HG02623 (cell line): ENCODE data around the gene IGSF9B.
A peak's percentile ranks its signal among the peaks of the same experiment; 100 is the strongest.
"Not testable (repeated sequence)": the region's sequence is repeated elsewhere in the genome, so short reads cannot be mapped to it uniquely, and the experiment has no call there.

ENCODE experiments used
- ATAC-seq: cut with Tn5 transposase; IDR thresholded peaks from one replicate; pipeline ENCODE4 v1.9.1; 2021; ENCODE audit warnings: moderate library complexity; ENCODE audit not compliant: unreplicated experiment

IGSF9B gene

GRCh38 chr11:133956650-133957633, at the start of gene IGSF9B:
TSS of gene IGSF9B (minus strand) at chr11:133956968. CDS start at chr11:133956754, 214 bp downstream.
- peak; percentile 97 for ATAC-seq

- ATAC-seq: no peak
Measured at GRCh38 chr11:134004496-134005172, 47.9 kb upstream of the IGSF9B start.

- ATAC-seq: no peak
Measured at GRCh38 chr11:134003792-134004495, 47.2 kb upstream of the IGSF9B start.

GRCh38 chr11:134002819-134003218, 46.1 kb upstream of the IGSF9B start:
- not testable (repeated sequence) for ATAC-seq

- ATAC-seq: not testable (repeated sequence)
Measured at GRCh38 chr11:134002338-134002737, 45.6 kb upstream of the IGSF9B start.

- no peak for ATAC-seq
Measured at GRCh38 chr11:134001596-134001995, 44.8 kb upstream of the IGSF9B start.

GRCh38 chr11:134001088-134001487, 44.3 kb upstream of the IGSF9B start:
- no peak for ATAC-seq

- no peak for ATAC-seq
Measured at GRCh38 chr11:133999355-133999754, 42.6 kb upstream of the IGSF9B start.

GRCh38 chr11:133997554-133997953, 40.8 kb upstream of the IGSF9B start:
- no peak for ATAC-seq

GRCh38 chr11:133996671-133997070, 39.9 kb upstream of the IGSF9B start:
- ATAC-seq: no peak

GRCh38 chr11:133995066-133995465, 38.3 kb upstream of the IGSF9B start:
- ATAC-seq: no peak

- no peak for ATAC-seq
Measured at GRCh38 chr11:133993921-133994320, 37.2 kb upstream of the IGSF9B start.

- no peak for ATAC-seq
Measured at GRCh38 chr11:133993107-133993506, 36.3 kb upstream of the IGSF9B start.

- no peak for ATAC-seq
Measured at GRCh38 chr11:133992121-133992520, 35.4 kb upstream of the IGSF9B start.

- ATAC-seq: no peak
Measured at GRCh38 chr11:133991101-133991500, 34.3 kb upstream of the IGSF9B start.

- ATAC-seq: no peak
Measured at GRCh38 chr11:133990501-133990900, 33.7 kb upstream of the IGSF9B start.

- no peak for ATAC-seq
Measured at GRCh38 chr11:133988686-133989410, 32.1 kb upstream of the IGSF9B start.

GRCh38 chr11:133987171-133987570, 30.4 kb upstream of the IGSF9B start:
- ATAC-seq: no peak

GRCh38 chr11:133985981-133986944, 29.5 kb upstream of the IGSF9B start:
- no peak for ATAC-seq
